Pancreas (tissue), 10 donors: ENCODE data around the gene CCDC116. TPM values are rescaled to one million over a fixed set of nuclear protein-coding genes. Genes with fewer than 3 reads are reported as not detected.

ENCODE experiments used
- ATAC-seq, 4 donors: fragments of 200-7000 bp; cut with Tn5 transposase; one replicate each; pipeline versions ENCODE4 v1.8.0 to v1.9.1; 2020; ENCODE audit warnings: mild to moderate bottlenecking in 4 of 4, moderate library complexity in 4 of 4
- DNase-seq, 6 donors: peaks; one replicate each; pipeline ENCODE4 v3.0.0-alpha.2; 2020
- FAIRE-seq: peaks from 2 replicates; lab custom pipeline; 2012; peaks lifted over from hg19 to GRCh38; lab: Jason Lieb, UNC
- H3K27ac ChIP-seq, 4 donors: fragments of 200-600 bp; sonication (generic); 1 replicate in 3 of 4; 2 replicates in 1 of 4; pipeline versions ENCODE4 v1.5.0 to v1.8.0; 2020
- H3K27me3 ChIP-seq, 4 donors: fragments of 200-600 bp; one replicate each; pipeline ENCODE4 v1.8.0; 2021
- H3K36me3 ChIP-seq, 3 donors: fragments of 200-600 bp; sonication (generic) in 1 of 3; one replicate each; pipeline versions ENCODE4 v1.5.0 to v1.8.0; 2020 to 2021
- H3K4me1 ChIP-seq, 3 donors: fragments of 200-600 bp; one replicate each; pipeline ENCODE4 v1.8.0; 2021
- H3K4me3 ChIP-seq, 4 donors: fragments of 200-600 bp; sonication (generic) in 2 of 4; one replicate each; pipeline versions ENCODE4 v1.5.0 to v1.8.0; 2020 to 2021
- H3K9me3 ChIP-seq, 4 donors: fragments of 200-600 bp; one replicate each; pipeline ENCODE4 v1.8.0; 2021
- CTCF ChIP-seq, 4 donors: fragments of 200-600 bp; sonication (generic) in 3 of 4; IDR thresholded peaks; one replicate each; pipeline versions ENCODE4 v1.5.0 to v1.8.0; 2021; ENCODE audit warnings: antibody characterized with exemption in 4 of 4
- WGBS, 2 donors: extraction: QIAGEN DNeasy Blood & Tissue Kit; methylation state at CpG; one replicate each; pipeline ENCODE4 v1.1.7; 2013; 5-methylcytosine and 5-hydroxymethylcytosine counted together
- intact Hi-C, 3 donors: fragments of 100-400 bp; cut with DNase I; formaldehyde crosslinking; loops; one replicate each; pipeline versions ENCODE4 v1.11.1 to v1.14.2; 2022
- polyA plus RNA-seq, 2 donors: library from polyadenylated mRNA; stranded (reverse); fragments of 200-250 nt; gene quantifications; one replicate each; pipeline ENCODE4 v1.2.3, GENCODE V29; 2013
- total RNA-seq, 6 donors: library from RNA; stranded (reverse); fragmentation: NEBNext Ultra II Directional in 4 of 6; extraction: Animal tissue kit (Norgen Biotek cat#: 25700) in 4 of 6; gene quantifications; one replicate each; pipeline versions ENCODE4 v1.2.1 to v1.2.4, GENCODE V29; 2021 to 2023
- donor health status: healthy with polysubstance abuse.
- donor health status: DM: no; HTN: no; CAD: no; lungs with moderate emphysema.
- donor health status: DM: no; HTN: no; CAD: no.
- donor health status: control.
- donor health status: control.
- donor health status: Bipolar disorder and iron deficiency.
- donor health status: DM: yes; HTN: yes; CAD: no.
- donor health status: DM: no; HTN: no; CAD: no.
- donor health status: DM: no; HTN: no; CAD: no.
- donor health status: DM: yes; HTN: yes; CAD: no.

Gene CCDC116
- total and polyA plus RNA-seq, 8 donors = 0.12 to 1.3 (median 0.34) TPM; not detected in 1

DNA sequence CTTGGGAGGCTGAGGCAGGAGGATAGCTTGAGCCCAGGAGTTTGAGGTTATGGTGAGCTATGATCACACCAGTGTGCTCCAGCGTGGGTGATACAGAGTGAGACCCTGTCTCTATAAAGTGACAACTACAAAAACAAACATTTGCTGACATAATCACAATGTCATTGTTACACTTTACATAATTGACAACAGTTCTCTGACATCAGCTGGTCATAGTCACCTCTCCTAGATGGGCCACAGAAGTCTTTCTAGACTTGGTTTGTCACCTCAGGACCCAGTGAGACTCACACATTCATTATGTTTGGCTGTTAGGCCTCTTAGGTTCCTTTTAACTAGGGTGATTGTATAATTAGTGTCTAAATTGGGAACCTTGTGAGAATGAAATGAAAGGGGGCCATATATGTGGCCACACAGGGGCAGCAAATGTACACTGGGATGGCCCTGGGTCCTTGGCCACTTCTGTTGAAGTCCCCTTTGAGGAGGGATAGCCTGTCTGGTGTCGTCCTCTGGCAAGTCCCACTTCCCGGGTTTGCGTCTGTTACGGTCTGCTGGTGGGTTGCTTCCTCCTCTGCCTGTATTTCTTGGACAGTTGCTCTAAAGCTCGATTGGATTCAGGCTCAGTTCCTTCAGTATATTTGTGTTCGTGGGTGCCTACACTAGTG lies 27.4 kb downstream of the CCDC116 start:
- DNase-seq = no peak
- Histone ChIP-seq H3K9me3 (no peaks in the 10 kb centered on the region), H3K27me3 (no peaks in the 10 kb centered on the region), H3K4me1 (no peaks in the 10 kb centered on the region), H3K4me3 (no peak overlapping the region), H3K36me3 (no peaks in the 10 kb centered on the region), H3K27ac (no peak overlapping the region)
- FAIRE-seq = no peak
- 64 to 69% methylated on average over 7 of the region's 7 CpGs for WGBS, 2 donors
- intact Hi-C loops = no loop called here
- no peak for TF ChIP-seq CTCF (IDR thresholded peaks at IDR 0.05)
- ATAC-seq = no peak

DNA sequence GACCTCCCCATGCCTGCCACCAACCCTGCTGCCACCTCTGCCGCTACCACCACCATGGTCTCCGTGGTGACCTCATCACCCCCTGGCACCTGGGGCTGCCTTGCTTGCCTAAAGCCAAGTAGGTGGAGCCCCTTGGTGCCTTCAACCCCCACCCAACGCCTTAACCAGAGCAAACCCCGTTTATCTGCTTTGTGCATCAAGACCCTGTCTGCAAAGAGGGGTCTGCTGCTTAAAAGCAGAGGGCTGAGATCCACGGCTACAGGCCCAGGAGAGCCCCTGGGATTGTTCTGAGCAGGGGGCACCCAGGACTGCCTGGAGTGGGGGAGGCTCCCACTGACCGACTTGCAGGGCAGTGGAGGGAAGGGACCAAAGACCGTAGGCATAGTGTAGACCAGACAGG lies 28.3 kb downstream of the CCDC116 start:
- no peaks in the 10 kb centered on the region for H3K4me1 ChIP-seq
- no peaks in the 10 kb centered on the region for H3K36me3 ChIP-seq
- no peak overlapping the region for H3K4me3 ChIP-seq
- no peak for TF ChIP-seq CTCF (IDR thresholded peaks at IDR 0.05)
- WGBS, 2 donors = 68 to 71% methylated on average over 6 to 7 of the region's 7 CpGs
- no peak overlapping the region for H3K27ac ChIP-seq
- DNase-seq (no peak), ATAC-seq (no peak), FAIRE-seq (no peak)
- intact Hi-C loops = no loop called here
- no peaks in the 10 kb centered on the region for H3K9me3 ChIP-seq
- H3K27me3 ChIP-seq = no peaks in the 10 kb centered on the region

GRCh38 chr22:21661991-21662390 lies 29.4 kb downstream of the CCDC116 start:
- 89 to 96% methylated on average over 5 of the region's 5 CpGs for WGBS, 2 donors
- Histone ChIP-seq H3K27ac (no peak overlapping the region), H3K9me3 (no peaks in the 10 kb centered on the region), H3K4me1 (no peaks in the 10 kb centered on the region), H3K36me3 (no peaks in the 10 kb centered on the region), H3K4me3 (no peak overlapping the region), H3K27me3 (no peaks in the 10 kb centered on the region)
- FAIRE-seq (no peak), DNase-seq (no peak), ATAC-seq (no peak)
- TF ChIP-seq CTCF (IDR thresholded peaks at IDR 0.05) = no peak
- intact Hi-C loops = no loop called here

DNA sequence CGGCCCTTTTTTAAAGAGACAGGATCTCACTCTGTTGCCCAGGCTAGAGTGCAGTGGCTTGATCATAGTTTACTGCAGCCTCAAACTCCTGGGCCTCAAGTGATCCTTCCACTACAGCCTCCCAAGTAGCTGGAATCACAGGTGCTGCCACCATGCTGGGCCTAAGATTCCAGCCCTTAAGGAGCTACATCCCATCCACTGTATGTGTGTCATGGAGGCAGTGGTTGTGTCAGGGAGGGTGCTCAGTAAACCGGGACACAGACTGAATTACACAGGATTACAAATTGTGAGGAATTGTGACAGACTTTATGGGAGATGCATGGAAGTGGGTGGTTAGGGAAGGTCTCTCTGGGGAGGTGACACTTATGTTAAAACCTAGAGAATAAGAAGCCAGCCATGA lies 31.2 kb downstream of the CCDC116 start:
- FAIRE-seq (no peak), ATAC-seq (no peak), DNase-seq (no peak)
- 86 to 98% methylated on average over 2 of the region's 2 CpGs for WGBS, 2 donors
- TF ChIP-seq CTCF (IDR thresholded peaks at IDR 0.05) = no peak
- H3K4me1 ChIP-seq = peaks cover 0 to 4% (median 0%) of the 10 kb centered on the region in 3 donors
- H3K27ac ChIP-seq = no peak overlapping the region
- no peaks in the 10 kb centered on the region for H3K9me3 ChIP-seq
- no peaks in the 10 kb centered on the region for H3K36me3 ChIP-seq
- H3K27me3 ChIP-seq = no peaks in the 10 kb centered on the region
- intact Hi-C loops = no loop called here
- no peak overlapping the region for H3K4me3 ChIP-seq
